KMS-11 (cell line): ENCODE measurements around the gene RBM48.

ENCODE experiments used
- H2AFZ ChIP-seq: fragments of 200-600 bp; sonication (generic); 2 replicates; pipeline ENCODE4 v1.6.1; 2016; ENCODE audit warnings: antibody characterized with exemption, mixed run types, low read depth
- H3K27ac ChIP-seq: fragments of 200-600 bp; sonication (generic); 2 replicates; pipeline ENCODE4 v1.6.1; 2016; ENCODE audit warnings: mild to moderate bottlenecking, mixed run types
- H3K27me3 ChIP-seq: fragments of 200-600 bp; sonication (generic); 2 replicates; pipeline ENCODE4 v1.6.1; 2017; ENCODE audit warnings: mild to moderate bottlenecking, low read depth, mixed run types, moderate library complexity; ENCODE audit not compliant: insufficient read depth
- H3K36me3 ChIP-seq: fragments of 200-600 bp; sonication (generic); 2 replicates; pipeline ENCODE4 v1.6.1; 2017; ENCODE audit warnings: mild to moderate bottlenecking, mixed run types; ENCODE audit not compliant: insufficient read depth
- H3K4me1 ChIP-seq: fragments of 200-600 bp; sonication (generic); 2 replicates; pipeline ENCODE4 v1.6.1; 2016; ENCODE audit warnings: mild to moderate bottlenecking, low read depth, mixed run types; ENCODE audit not compliant: poor library complexity, severe bottlenecking
- H3K4me2 ChIP-seq: fragments of 200-600 bp; sonication (generic); 2 replicates; pipeline ENCODE4 v1.7.0; 2016; ENCODE audit warnings: mild to moderate bottlenecking, mixed run types
- H3K4me3 ChIP-seq: fragments of 200-600 bp; sonication (generic); IDR thresholded peaks from 2 replicates; pipeline ENCODE4 v1.6.1; 2017; ENCODE audit warnings: low read depth, low read length, mixed read lengths; ENCODE audit not compliant: insufficient read depth
- H3K79me2 ChIP-seq: fragments of 200-600 bp; sonication (generic); 2 replicates; pipeline ENCODE4 v1.6.1; 2016; ENCODE audit warnings: low read depth, mixed run types; ENCODE audit not compliant: insufficient read depth
- H3K9ac ChIP-seq: fragments of 200-600 bp; sonication (generic); 2 replicates; pipeline ENCODE4 v1.6.1; 2016; ENCODE audit warnings: mild to moderate bottlenecking, mixed run types
- H4K20me1 ChIP-seq: fragments of 200-600 bp; sonication (generic); 2 replicates; pipeline ENCODE4 v1.6.1; 2016; ENCODE audit warnings: mild to moderate bottlenecking, mixed run types; ENCODE audit not compliant: insufficient read depth
- TF ChIP-seq, protein P1 (sequence below): fragments of 200-600 bp; sonication (generic); conservative IDR thresholded peaks from 2 replicates; pipeline ENCODE4 v1.6.1; 2017; ENCODE audit warnings: low read depth, mild to moderate bottlenecking, antibody characterized with exemption, low read length, moderate library complexity, mixed read lengths

RBM48 gene

DNA sequence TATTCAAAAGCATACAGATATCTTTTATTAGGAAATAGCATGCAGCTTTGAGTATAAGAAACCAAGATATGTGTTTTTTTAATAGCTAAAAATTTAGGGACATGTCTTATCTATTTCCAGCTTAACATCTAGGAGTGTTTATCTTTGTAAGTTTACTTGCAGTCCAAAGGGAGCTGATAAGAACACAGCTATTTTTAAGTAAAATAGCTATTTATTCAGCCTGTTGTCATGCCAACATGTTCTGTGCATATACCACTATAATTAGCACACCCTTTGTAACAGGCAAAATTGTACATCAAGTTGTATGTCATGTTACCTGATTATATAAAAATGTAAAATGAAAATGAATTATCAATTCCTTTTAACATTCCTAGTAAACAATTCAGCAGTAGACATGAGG lies 32.0 kb downstream of the RBM48 start:
- no peaks in the 10 kb centered on the region for H3K4me1 ChIP-seq
- H3K27me3 ChIP-seq: no peaks in the 10 kb centered on the region
- H3K4me2 ChIP-seq: no peak overlapping the region
- no peak overlapping the region for H3K27ac ChIP-seq
- H3K36me3 ChIP-seq: peaks cover 4% of the 10 kb centered on the region; the same call in 1 of the 2 replicates
- TF ChIP-seq, protein P1, sequence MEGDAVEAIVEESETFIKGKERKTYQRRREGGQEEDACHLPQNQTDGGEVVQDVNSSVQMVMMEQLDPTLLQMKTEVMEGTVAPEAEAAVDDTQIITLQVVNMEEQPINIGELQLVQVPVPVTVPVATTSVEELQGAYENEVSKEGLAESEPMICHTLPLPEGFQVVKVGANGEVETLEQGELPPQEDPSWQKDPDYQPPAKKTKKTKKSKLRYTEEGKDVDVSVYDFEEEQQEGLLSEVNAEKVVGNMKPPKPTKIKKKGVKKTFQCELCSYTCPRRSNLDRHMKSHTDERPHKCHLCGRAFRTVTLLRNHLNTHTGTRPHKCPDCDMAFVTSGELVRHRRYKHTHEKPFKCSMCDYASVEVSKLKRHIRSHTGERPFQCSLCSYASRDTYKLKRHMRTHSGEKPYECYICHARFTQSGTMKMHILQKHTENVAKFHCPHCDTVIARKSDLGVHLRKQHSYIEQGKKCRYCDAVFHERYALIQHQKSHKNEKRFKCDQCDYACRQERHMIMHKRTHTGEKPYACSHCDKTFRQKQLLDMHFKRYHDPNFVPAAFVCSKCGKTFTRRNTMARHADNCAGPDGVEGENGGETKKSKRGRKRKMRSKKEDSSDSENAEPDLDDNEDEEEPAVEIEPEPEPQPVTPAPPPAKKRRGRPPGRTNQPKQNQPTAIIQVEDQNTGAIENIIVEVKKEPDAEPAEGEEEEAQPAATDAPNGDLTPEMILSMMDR: no peak
- H2AFZ ChIP-seq: no peak overlapping the region
- H3K9ac ChIP-seq: no peak overlapping the region
- no peak overlapping the region for H3K4me3 ChIP-seq
- no peaks in the 10 kb centered on the region for H3K79me2 ChIP-seq
- H4K20me1 ChIP-seq: no peaks in the 10 kb centered on the region

GRCh38 chr7:92563345-92563744 lies 34.8 kb downstream of the RBM48 start:
- no peak overlapping the region for H3K9ac ChIP-seq
- H2AFZ ChIP-seq: no peak overlapping the region
- no peaks in the 10 kb centered on the region for H3K27me3 ChIP-seq
- TF ChIP-seq, protein P1: no peak
- H3K27ac ChIP-seq: no peak overlapping the region
- no peak overlapping the region for H3K4me2 ChIP-seq
- H3K4me1 ChIP-seq: no peaks in the 10 kb centered on the region
- no peak overlapping the region for H3K4me3 ChIP-seq
- peaks cover 14% of the 10 kb centered on the region; the same call in 1 of the 2 replicates for H3K36me3 ChIP-seq
- no peaks in the 10 kb centered on the region for H3K79me2 ChIP-seq
- no peaks in the 10 kb centered on the region for H4K20me1 ChIP-seq

DNA sequence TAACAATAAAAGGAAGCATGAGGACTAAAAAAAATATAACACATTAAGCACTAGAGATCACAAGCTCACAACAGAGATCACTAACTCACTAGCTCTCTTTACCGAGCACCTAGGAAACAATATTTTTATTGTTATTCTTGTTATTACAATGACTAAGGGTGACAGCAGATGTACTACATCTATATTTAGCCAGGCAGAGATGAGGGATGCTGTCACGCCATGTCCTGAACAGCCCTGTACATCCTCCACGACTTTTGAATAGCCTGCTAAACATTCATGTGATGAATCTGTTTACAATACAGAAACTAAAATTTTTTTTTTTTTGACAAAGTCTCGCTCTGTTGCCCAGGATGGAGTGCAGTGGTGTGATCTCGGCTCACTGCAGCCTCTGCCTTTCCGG lies 38.9 kb downstream of the RBM48 start:
- H3K4me2 ChIP-seq: no peak overlapping the region
- H3K79me2 ChIP-seq: no peaks in the 10 kb centered on the region
- TF ChIP-seq, protein P1: no peak
- no peaks in the 10 kb centered on the region for H3K27me3 ChIP-seq
- H4K20me1 ChIP-seq: no peaks in the 10 kb centered on the region
- no peak overlapping the region for H3K4me3 ChIP-seq
- no peaks in the 10 kb centered on the region for H3K4me1 ChIP-seq
- H3K36me3 ChIP-seq: peaks cover 10% of the 10 kb centered on the region; the same call in 1 of the 2 replicates
- no peak overlapping the region for H3K9ac ChIP-seq
- no peak overlapping the region for H2AFZ ChIP-seq
- no peak overlapping the region for H3K27ac ChIP-seq

DNA sequence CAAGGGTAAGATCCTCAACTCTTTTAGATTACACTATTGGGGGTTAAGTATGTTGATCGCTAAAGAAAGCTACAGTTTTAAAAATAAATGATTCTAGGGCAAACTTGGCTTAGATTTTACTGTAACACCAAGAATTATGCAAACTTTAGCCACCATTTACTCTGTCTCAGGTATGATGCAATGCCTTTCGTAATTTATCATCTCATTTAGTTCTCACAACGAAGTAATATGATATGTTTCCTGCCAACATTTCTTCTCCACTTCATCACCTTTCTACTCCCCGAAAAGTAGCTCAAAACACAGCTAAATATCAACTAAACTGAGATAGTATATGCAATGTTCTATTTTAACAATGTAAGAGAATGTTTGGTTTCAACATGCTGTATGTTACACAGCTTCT lies 40.5 kb downstream of the RBM48 start:
- H3K79me2 ChIP-seq: 0 out of 2 replicates have a peak, but pooled peaks cover 2% of the 10 kb centered on the region
- H3K4me1 ChIP-seq: peaks cover under 1% of the 10 kb centered on the region
- no peaks in the 10 kb centered on the region for H3K27me3 ChIP-seq
- H4K20me1 ChIP-seq: no peaks in the 10 kb centered on the region
- H3K4me3 ChIP-seq: no peak overlapping the region
- H3K36me3 ChIP-seq: peaks cover 9% of the 10 kb centered on the region; the same call in 1 of the 2 replicates
- TF ChIP-seq, protein P1: no peak
- H3K4me2 ChIP-seq: no peak overlapping the region
- no peak overlapping the region for H3K27ac ChIP-seq
- no peak overlapping the region for H3K9ac ChIP-seq
- no peak overlapping the region for H2AFZ ChIP-seq
